ENCODE data around the gene TBC1D13.
"Not testable (repeated sequence)": the region's sequence is repeated elsewhere in the genome, so short reads cannot be mapped to it uniquely, and the experiment has no call there.

Gene TBC1D13

GRCh38 chr9:128785427-128785826, 1.6 kb upstream of the TBC1D13 start:
- no peak for DNase-seq (ENCODE audit: insufficient read length, low spot score)
- no peak for FAIRE-seq
- TF ChIP-seq CTCF (IDR thresholded peaks at IDR 0.05; ENCODE audit: insufficient read depth, missing control alignments): no peak

DNA sequence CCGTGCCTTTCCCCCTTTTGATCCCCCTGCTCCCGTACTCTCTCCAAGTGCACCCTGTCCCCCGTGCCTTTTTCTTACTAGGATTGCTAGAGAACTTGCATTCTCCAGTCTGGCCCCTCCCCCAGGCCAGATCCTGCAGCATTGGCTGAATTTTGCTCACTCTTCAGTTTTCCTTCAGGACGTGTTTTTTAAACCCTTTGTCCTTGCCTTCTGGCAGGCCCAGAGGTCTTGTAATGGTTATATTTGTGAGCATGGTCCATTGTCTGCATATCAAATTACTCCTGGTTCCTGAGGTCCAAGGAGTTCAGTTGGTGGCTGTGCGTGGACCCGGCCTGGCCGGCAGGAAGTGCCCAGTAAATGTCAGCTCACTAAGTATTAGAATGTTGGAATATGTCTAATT, 606 bp downstream of the TBC1D13 start:
- TF ChIP-seq CTCF (IDR thresholded peaks at IDR 0.05; ENCODE audit: insufficient read depth, missing control alignments): no peak
- DNase-seq (ENCODE audit: insufficient read length, low spot score) (no peak), FAIRE-seq (no peak)

DNA sequence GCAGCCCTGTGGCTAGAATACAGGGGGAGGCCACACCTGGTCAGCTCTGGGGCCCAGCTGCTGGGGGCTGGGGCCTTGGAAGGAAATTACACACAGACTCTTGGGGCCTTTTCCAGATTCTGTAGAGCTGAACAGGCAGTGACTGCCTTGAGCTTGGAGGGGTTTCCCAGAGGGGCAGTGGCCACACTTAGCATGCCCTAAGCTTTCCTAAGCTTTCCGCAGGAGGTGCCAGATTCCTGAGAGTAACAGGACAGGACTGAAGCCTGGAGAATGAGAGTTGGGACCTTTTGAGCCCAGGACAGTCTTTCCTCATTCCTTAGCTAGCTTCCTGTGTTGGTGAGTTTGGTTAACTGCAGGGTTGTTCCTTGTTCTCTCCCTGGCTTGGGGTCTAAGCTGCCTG, 1.4 kb downstream of the TBC1D13 start:
- no peak for TF ChIP-seq CTCF (IDR thresholded peaks at IDR 0.05; ENCODE audit: insufficient read depth, missing control alignments)
- no peak for FAIRE-seq
- DNase-seq (ENCODE audit: insufficient read length, low spot score): no peak

DNA sequence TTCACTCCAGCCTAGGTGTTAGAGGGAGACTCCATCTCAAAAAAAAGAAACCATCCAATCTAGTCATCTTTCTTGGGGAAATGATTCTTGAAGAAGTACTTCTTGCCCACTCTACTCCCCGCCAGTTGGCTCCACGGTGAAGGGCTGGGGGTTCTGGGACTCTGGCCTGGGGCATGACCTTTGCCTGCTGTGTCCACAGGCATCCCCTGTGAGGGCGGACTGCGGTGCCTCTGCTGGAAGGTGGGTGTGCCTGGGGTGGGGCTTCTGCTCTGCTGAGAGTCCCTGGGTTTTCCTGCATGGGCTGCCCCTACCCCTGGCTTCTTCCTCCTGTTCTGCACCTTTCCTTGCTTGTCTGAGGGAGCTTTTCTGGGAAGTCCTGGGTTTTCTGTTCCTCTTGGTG, 3.5 kb downstream of the TBC1D13 start:
- DNase-seq (ENCODE audit: insufficient read length, low spot score) (no peak), FAIRE-seq (no peak)
- no peak for TF ChIP-seq CTCF (IDR thresholded peaks at IDR 0.05; ENCODE audit: insufficient read depth, missing control alignments)

- FAIRE-seq (no peak), DNase-seq (ENCODE audit: insufficient read length, low spot score) (no peak)
Observed at GRCh38 chr9:128792134-128792533, 5.1 kb downstream of the TBC1D13 start.

DNA sequence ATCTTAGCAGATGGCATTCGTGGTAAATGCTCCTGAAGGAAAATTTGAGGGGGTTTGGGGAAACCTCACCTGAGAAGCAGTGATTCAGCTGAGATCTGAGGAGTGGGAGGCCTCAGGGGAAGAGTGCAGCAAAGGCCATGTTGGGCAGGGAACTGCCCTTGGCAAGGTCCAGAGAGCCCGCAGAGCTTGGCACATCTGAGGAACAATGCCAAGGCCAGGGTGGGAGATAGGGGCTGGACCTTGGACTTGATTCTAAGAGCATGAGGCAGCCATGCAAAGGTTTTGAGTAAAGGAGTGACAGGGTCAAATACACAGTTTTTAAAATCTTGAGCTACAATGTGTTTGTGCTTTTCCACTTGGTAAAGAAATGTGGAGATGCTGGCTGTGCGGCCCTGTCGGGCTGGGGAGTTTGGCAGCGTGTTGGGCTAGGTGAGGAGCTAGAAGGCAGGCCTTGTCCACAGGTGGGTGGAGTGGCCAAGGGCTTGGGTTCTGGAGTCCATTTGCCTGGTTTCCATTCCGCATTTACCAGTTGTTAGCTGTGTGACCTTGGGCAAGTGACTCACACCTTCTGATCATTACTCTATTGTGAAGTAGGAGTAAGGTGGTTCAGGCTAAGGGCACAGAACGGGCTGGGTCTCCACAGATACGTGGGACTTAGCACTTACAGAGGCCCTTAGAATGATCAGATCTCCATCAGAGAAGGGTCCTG, 6.1 kb downstream of the TBC1D13 start:
- FAIRE-seq (no peak), DNase-seq (ENCODE audit: insufficient read length, low spot score) (no peak)
- no peak for TF ChIP-seq CTCF (IDR thresholded peaks at IDR 0.05; ENCODE audit: insufficient read depth, missing control alignments)

More at GRCh38 chr9:128792134-128792533, 5.1 kb downstream of the TBC1D13 start:
- no peak for TF ChIP-seq CTCF (IDR thresholded peaks at IDR 0.05; ENCODE audit: insufficient read depth, missing control alignments)

- not testable (repeated sequence) for FAIRE-seq; DNase-seq (ENCODE audit: insufficient read length, low spot score)
Observed at GRCh38 chr9:128794961-128795360, 7.9 kb downstream of the TBC1D13 start.

- no peak for DNase-seq (ENCODE audit: insufficient read length, low spot score)
- no peak for TF ChIP-seq CTCF (IDR thresholded peaks at IDR 0.05; ENCODE audit: insufficient read depth, missing control alignments)
- FAIRE-seq: no peak
Observed at GRCh38 chr9:128798896-128799295, 11.8 kb downstream of the TBC1D13 start.
